ENCODE data around the gene COMP.

- TF ChIP-seq CTCF (IDR thresholded peaks at IDR 0.05) (no peak), ZFX (IDR thresholded peaks at IDR 0.05; ENCODE audit: borderline replicate concordance) (no peak)
Measured at GRCh38 chr19:18792661-18793060, 1.6 kb upstream of the COMP start.

Data from 22Rv1 (cell line).